HepG2 (cell line): ENCODE results near the gene NKD1. TPM values are rescaled to one million over a fixed set of nuclear protein-coding genes. Genes with fewer than 3 reads are reported as not detected.

Experiments
- BRD4 ChIP-seq: sonication (generic); formaldehyde crosslinking; IDR thresholded peaks from 2 replicates; pipeline ENCODE4 v1.4.0; 2020; ENCODE audit warnings: missing genetic modification reagents
- FOXA3 ChIP-seq: IDR thresholded peaks from 2 replicates; pipeline ENCODE4 v1.6.1; 2016; ENCODE audit warnings: missing genetic modification reagents, missing compliant biosample characterization
- HCFC1 ChIP-seq: fragments of 150-350 bp; IDR thresholded peaks from 2 replicates; pipeline ENCODE4 v1.6.1; 2014; ENCODE audit warnings: low read depth, low read length
- HMG20A ChIP-seq: IDR thresholded peaks from 2 replicates; pipeline ENCODE4 v1.6.1; 2016; ENCODE audit warnings: borderline replicate concordance
- KAT7 ChIP-seq: IDR thresholded peaks from 2 replicates; pipeline ENCODE4 v1.6.1; 2018; ENCODE audit warnings: borderline replicate concordance, missing compliant biosample characterization
- MAZ ChIP-seq, 2 experiments: sonication (generic) in 1 of 2; formaldehyde crosslinking in 1 of 2; IDR thresholded peaks; 2 replicates each; pipeline versions ENCODE4 v1.5.0 to v1.6.1; 2012 to 2020; ENCODE audit warnings: low read depth in 2 of 2, mild to moderate bottlenecking in 2 of 2, borderline replicate concordance in 1 of 2, improper control_type of control experiment in 1 of 2, low read length in 1 of 2, missing genetic modification reagents in 1 of 2, moderate library complexity in 1 of 2
- MIXL1 ChIP-seq: IDR thresholded peaks from 2 replicates; pipeline ENCODE4 v1.6.1; 2016
- RBFOX2 ChIP-seq: fragments of 200-400 bp; formaldehyde crosslinking; IDR thresholded peaks from 2 replicates; pipeline ENCODE4 v1.6.1; 2017; ENCODE audit warnings: low read depth, mild to moderate bottlenecking, low read length
- SALL1 ChIP-seq: sonication (generic); formaldehyde crosslinking; IDR thresholded peaks from 2 replicates; pipeline ENCODE4 v1.8.0; 2022; ENCODE audit warnings: mild to moderate bottlenecking, missing genetic modification reagents
- TBX2 ChIP-seq: sonication (generic); formaldehyde crosslinking; IDR thresholded peaks from 2 replicates; pipeline ENCODE4 v1.5.0; 2020; ENCODE audit warnings: missing genetic modification reagents, mild to moderate bottlenecking, borderline replicate concordance
- ZC3H4 ChIP-seq: sonication (generic); formaldehyde crosslinking; IDR thresholded peaks from 2 replicates; pipeline ENCODE4 v1.4.0; 2020; ENCODE audit warnings: missing genetic modification reagents, borderline replicate concordance
- ZNF550 ChIP-seq: sonication (generic); formaldehyde crosslinking; IDR thresholded peaks from 2 replicates; pipeline ENCODE4 v1.4.0; 2020; ENCODE audit warnings: mild to moderate bottlenecking, missing genetic modification reagents, borderline replicate concordance
- polyA plus RNA-seq, 8 experiments: library from polyadenylated mRNA; depleted of rRNA in 3 of 8; stranded (reverse) in 7 of 8; unstranded in 1 of 8; fragments of >200 nt; fragmentation: Illumina TruSeq in 4 of 8; extraction: Trizol in 4 of 8; gene quantifications; 2 replicates each; pipeline versions ENCODE4 v1.2.1 to v1.2.3, GENCODE V29; 2011 to 2016; ENCODE audit warnings: low read depth in 4 of 8, missing spikeins in 1 of 8, mixed read lengths in 1 of 8; ENCODE audit not compliant: insufficient read depth in 1 of 8
- total RNA-seq, 5 experiments: library from RNA; depleted of rRNA; stranded (reverse); fragments of >200 nt; fragmentation: Illumina TruSeq; extraction: Trizol; gene quantifications; 2 replicates each; pipeline ENCODE4 v1.2.3, GENCODE V29; 2016; ENCODE audit warnings: low read depth in 1 of 5
- TF ChIP-seq, protein P1 (sequence below): sonication (generic); formaldehyde crosslinking; IDR thresholded peaks from 2 replicates; pipeline ENCODE4 v1.4.0; 2020; ENCODE audit warnings: mild to moderate bottlenecking, missing genetic modification reagents
- TF ChIP-seq, protein P2 (sequence below): sonication (generic); formaldehyde crosslinking; IDR thresholded peaks from 2 replicates; pipeline ENCODE4 v1.5.1; 2020; ENCODE audit warnings: mild to moderate bottlenecking, missing genetic modification reagents, moderate library complexity
- TF ChIP-seq, protein P3 (sequence below): sonication (generic); formaldehyde crosslinking; IDR thresholded peaks from 2 replicates; pipeline ENCODE4 v1.4.0; 2020; ENCODE audit warnings: missing genetic modification reagents
- TF ChIP-seq, protein P4 (sequence below): sonication (generic); formaldehyde crosslinking; IDR thresholded peaks from 2 replicates; pipeline ENCODE4 v1.4.0; 2020; ENCODE audit warnings: mild to moderate bottlenecking, missing genetic modification reagents

NKD1 gene
- total and polyA plus RNA-seq, 2 of the 13 experiments (the other 11 are each of a cell fraction or from before 2014, with no cell fraction given): 70.4 to 121 TPM

DNA sequence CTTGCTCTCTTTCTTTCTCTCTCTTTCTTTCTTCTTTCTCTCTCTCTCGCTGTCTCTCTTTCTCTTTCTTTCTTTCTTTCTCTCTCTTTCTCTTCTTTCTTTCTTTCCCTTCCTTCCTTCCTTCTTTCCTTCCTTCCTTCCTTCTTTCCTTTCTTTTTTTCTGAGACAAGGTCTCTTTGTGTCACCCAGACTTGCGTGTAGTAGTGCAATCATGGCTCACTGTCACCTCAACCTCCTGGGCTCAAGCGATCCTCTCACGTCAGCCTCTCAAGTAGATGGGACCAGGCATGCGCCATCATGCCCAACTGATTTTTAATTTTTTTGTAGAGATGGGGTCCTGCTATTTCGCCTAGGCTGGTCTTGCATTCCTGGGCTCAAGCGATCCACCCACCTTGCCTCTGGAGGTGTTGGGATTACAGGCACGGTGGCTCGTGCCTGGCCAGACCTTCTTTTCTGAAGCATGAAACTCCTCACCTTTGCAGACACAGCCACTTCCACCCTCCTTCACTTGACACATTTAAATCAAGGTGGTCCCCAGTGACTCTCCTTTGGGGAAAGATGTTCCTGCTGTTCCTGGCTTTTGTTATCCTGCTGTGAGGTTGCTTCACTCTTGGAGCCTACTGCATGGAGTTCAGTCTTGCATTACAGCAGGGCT, 26.8 kb upstream of the NKD1 start (continued):
- TF ChIP-seq, protein P1, sequence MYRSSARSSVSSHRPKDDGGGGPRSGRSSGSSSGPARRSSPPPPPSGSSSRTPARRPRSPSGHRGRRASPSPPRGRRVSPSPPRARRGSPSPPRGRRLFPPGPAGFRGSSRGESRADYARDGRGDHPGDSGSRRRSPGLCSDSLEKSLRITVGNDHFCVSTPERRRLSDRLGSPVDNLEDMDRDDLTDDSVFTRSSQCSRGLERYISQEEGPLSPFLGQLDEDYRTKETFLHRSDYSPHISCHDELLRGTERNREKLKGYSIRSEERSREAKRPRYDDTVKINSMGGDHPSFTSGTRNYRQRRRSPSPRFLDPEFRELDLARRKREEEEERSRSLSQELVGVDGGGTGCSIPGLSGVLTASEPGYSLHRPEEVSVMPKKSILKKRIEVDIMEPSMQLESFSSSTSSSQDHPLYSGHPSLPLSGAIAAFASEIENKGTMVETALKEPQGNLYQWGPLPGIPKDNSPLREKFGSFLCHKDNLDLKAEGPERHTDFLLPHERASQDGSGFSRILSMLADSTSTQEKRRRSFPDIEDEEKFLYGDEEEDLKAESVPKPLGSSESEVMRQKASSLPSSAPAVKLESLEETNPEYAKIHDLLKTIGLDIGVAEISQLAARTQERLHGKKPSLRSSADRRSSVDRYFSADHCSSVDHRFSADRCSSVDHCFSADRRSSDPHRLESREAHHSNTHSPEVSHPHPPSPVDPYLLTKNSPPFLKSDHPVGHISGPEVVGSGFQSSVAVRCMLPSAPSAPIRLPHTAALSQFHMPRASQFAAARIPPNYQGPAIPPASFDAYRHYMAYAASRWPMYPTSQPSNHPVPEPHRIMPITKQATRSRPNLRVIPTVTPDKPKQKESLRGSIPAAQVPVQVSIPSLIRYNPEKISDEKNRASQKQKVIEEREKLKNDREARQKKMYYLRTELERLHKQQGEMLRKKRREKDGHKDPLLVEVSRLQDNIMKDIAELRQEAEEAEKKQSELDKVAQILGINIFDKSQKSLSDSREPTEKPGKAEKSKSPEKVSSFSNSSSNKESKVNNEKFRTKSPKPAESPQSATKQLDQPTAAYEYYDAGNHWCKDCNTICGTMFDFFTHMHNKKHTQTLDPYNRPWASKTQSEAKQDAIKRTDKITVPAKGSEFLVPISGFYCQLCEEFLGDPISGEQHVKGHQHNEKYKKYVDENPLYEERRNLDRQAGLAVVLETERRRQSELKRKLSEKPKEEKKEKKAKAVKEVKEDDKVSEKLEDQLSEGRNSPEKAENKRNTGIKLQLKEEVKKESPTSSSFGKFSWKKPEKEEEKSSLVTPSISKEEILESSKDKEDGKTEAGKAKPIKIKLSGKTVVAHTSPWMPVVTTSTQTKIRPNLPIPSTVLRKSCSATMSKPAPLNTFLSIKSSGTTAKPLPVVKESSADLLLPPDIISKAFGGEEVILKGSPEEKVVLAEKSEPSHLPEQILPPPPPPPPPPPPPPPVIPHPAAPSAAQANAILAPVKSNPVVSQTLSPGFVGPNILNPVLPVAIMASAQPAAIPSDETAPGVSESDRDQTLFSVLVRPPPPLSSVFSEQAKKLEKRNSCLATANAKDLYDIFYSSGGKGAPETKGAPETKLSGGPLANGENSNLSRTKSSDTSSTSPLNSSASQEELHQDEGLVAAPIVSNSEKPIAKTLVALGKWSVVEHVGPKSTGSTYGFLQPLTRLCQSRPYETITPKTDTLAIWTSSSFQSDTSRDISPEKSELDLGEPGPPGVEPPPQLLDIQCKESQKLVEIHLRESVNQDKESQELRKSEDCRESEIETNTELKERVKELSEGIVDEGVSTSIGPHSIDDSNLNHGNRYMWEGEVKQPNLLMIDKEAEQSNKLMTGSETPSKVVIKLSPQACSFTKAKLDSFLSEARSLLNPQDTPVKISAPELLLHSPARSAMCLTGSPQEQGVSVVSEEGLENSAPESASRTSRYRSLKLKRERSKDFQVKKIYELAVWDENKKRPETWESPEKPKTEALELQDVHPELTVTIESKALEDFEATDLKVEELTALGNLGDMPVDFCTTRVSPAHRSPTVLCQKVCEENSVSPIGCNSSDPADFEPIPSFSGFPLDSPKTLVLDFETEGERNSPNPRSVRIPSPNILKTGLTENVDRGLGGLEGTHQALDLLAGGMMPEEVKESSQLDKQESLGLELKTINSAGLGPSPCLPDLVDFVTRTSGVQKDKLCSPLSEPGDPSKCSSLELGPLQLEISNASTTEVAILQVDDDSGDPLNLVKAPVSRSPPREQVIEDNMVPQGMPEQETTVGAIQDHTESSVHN (CRISPR knock-in tag): no peak
- TF ChIP-seq HMG20A (CRISPR knock-in tag): 0 out of 2 replicates have a peak, but pooled peaks have one; percentile 9
- no peak for TF ChIP-seq HCFC1
- TF ChIP-seq BRD4 (CRISPR knock-in tag): 0 out of 2 replicates have a peak, but pooled peaks have one; percentile 33
- TF ChIP-seq ZNF550: 0 out of 2 replicates have a peak, but pooled peaks have one; percentile 42
- TF ChIP-seq, protein P2, sequence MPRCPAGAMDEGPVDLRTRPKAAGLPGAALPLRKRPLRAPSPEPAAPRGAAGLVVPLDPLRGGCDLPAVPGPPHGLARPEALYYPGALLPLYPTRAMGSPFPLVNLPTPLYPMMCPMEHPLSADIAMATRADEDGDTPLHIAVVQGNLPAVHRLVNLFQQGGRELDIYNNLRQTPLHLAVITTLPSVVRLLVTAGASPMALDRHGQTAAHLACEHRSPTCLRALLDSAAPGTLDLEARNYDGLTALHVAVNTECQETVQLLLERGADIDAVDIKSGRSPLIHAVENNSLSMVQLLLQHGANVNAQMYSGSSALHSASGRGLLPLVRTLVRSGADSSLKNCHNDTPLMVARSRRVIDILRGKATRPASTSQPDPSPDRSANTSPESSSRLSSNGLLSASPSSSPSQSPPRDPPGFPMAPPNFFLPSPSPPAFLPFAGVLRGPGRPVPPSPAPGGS (CRISPR knock-in tag): no peak
- TF ChIP-seq, protein P3, sequence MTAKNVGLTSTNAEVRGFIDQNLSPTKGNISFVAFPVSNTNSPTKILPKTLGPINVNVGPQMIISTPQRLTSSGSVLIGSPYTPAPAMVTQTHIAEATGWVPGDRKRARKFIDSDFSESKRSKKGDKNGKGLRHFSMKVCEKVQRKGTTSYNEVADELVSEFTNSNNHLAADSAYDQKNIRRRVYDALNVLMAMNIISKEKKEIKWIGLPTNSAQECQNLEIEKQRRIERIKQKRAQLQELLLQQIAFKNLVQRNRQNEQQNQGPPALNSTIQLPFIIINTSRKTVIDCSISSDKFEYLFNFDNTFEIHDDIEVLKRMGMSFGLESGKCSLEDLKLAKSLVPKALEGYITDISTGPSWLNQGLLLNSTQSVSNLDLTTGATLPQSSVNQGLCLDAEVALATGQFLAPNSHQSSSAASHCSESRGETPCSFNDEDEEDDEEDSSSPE: 0 out of 2 replicates have a peak, but pooled peaks have one; percentile 14
- no peak for TF ChIP-seq MIXL1 (CRISPR knock-in tag)
- TF ChIP-seq MAZ (IDR thresholded peaks at IDR 0.05; ENCODE audit: borderline replicate concordance, low read depth, low read length): no peak
- 0 out of 2 replicates have a peak, but pooled peaks have one; percentile 3 for TF ChIP-seq MAZ (CRISPR knock-in tag; IDR thresholded peaks at IDR 0.05; ENCODE audit: low read depth)
- no peak for TF ChIP-seq TBX2 (CRISPR knock-in tag)
- 0 out of 2 replicates have a peak, but pooled peaks have one; percentile 0 for TF ChIP-seq FOXA3 (CRISPR knock-in tag)
- peak; percentile 48; the same call in 1 of the 2 replicates for TF ChIP-seq KAT7 (CRISPR knock-in tag)
- TF ChIP-seq ZC3H4 (CRISPR knock-in tag): 0 out of 2 replicates have a peak, but pooled peaks have one; percentile 5
- TF ChIP-seq, protein P4, sequence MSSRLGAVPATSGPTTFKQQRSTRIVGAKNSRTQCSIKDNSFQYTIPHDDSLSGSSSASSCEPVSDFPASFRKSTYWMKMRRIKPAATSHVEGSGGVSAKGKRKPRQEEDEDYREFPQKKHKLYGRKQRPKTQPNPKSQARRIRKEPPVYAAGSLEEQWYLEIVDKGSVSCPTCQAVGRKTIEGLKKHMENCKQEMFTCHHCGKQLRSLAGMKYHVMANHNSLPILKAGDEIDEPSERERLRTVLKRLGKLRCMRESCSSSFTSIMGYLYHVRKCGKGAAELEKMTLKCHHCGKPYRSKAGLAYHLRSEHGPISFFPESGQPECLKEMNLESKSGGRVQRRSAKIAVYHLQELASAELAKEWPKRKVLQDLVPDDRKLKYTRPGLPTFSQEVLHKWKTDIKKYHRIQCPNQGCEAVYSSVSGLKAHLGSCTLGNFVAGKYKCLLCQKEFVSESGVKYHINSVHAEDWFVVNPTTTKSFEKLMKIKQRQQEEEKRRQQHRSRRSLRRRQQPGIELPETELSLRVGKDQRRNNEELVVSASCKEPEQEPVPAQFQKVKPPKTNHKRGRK: peak; percentile 99
- peak; percentile 49; the same call in 1 of the 2 replicates for TF ChIP-seq RBFOX2
- 0 out of 2 replicates have a peak, but pooled peaks have one; percentile 21 for TF ChIP-seq SALL1
